VCaP (cell line): Measurements from ENCODE around the gene CACNA1B.
"Not testable (repeated sequence)": the region's sequence is repeated elsewhere in the genome, so short reads cannot be mapped to it uniquely, and the experiment has no call there.

ENCODE experiments used
- H3K27ac ChIP-seq: fragments of 450-650 bp; 2 replicates; pipeline ENCODE4 v1.5.1; 2017
- CTCF ChIP-seq: fragments of 450-650 bp; conservative IDR thresholded peaks from 2 replicates; pipeline ENCODE4 v1.5.1; 2017; ENCODE audit warnings: mild to moderate bottlenecking, moderate library complexity

The CACNA1B gene

GRCh38 chr9:138121438-138122050, 244.0 kb downstream of the CACNA1B start:
- TF ChIP-seq CTCF: no peak
- no peak overlapping the region for H3K27ac ChIP-seq

- H3K27ac ChIP-seq: no peak overlapping the region
- no peak for TF ChIP-seq CTCF
Measured at GRCh38 chr9:138122201-138122600, 244.6 kb downstream of the CACNA1B start.

GRCh38 chr9:138122676-138123075, 245.1 kb downstream of the CACNA1B start:
- TF ChIP-seq CTCF: no peak

GRCh38 chr9:138123086-138123485, 245.5 kb downstream of the CACNA1B start:
- TF ChIP-seq CTCF: no peak
- no peak overlapping the region for H3K27ac ChIP-seq

More at GRCh38 chr9:138122676-138123075, 245.1 kb downstream of the CACNA1B start:
- no peak overlapping the region for H3K27ac ChIP-seq

- not testable (repeated sequence) for H3K27ac ChIP-seq
Measured at GRCh38 chr9:138126090-138126857, 248.7 kb downstream of the CACNA1B start.

GRCh38 chr9:138126858-138127584, 249.4 kb downstream of the CACNA1B start:
- not testable (repeated sequence) for H3K27ac ChIP-seq

GRCh38 chr9:138128027-138128426, 250.4 kb downstream of the CACNA1B start:
- not testable (repeated sequence) for H3K27ac ChIP-seq

- H3K27ac ChIP-seq: not testable (repeated sequence)
Measured at GRCh38 chr9:138129318-138129717, 251.7 kb downstream of the CACNA1B start.

GRCh38 chr9:138132946-138133705, 255.5 kb downstream of the CACNA1B start:
- H3K27ac ChIP-seq: peak overlapping the region; percentile 39

- not testable (repeated sequence) for H3K27ac ChIP-seq
Measured at GRCh38 chr9:138134581-138134980, 257.0 kb downstream of the CACNA1B start.

GRCh38 chr9:138139096-138139495, 261.5 kb downstream of the CACNA1B start:
- H3K27ac ChIP-seq: not testable (repeated sequence)

GRCh38 chr9:138140980-138141379, 263.4 kb downstream of the CACNA1B start:
- not testable (repeated sequence) for H3K27ac ChIP-seq

- H3K27ac ChIP-seq: not testable (repeated sequence)
Measured at GRCh38 chr9:138142528-138143244, 265.1 kb downstream of the CACNA1B start.

- not testable (repeated sequence) for H3K27ac ChIP-seq
Measured at GRCh38 chr9:138143491-138143890, 265.9 kb downstream of the CACNA1B start.
